ENCODE data around the gene CYP4B1.

GRCh38 chr1:46798810-46799209, at the start of gene CYP4B1:
- TF ChIP-seq EZH2 (IDR thresholded peaks at IDR 0.05) (no peak), CTCF (IDR thresholded peaks at IDR 0.05) (no peak)

All from neural progenitor cell (in vitro differentiated cells).